Astrocyte (in vitro differentiated cells and primary cell): ENCODE measurements around the gene ECT2. TPM values are rescaled to one million over a fixed set of nuclear protein-coding genes. Genes with fewer than 3 reads are reported as not detected.
"Not testable (repeated sequence)": the region's sequence is repeated elsewhere in the genome, so short reads cannot be mapped to it uniquely, and the experiment has no call there.

Source experiments
- DNase-seq: peaks from one replicate; pipeline ENCODE4 v3.0.0-alpha.2; 2010; ENCODE audit warnings: low read depth
- FAIRE-seq: peaks from 2 replicates; lab custom pipeline; 2011; peaks lifted over from hg19 to GRCh38; lab: Jason Lieb, UNC
- H2AFZ ChIP-seq: 2 replicates; pipeline ENCODE4 v1.6.0; 2012; ENCODE audit warnings: low read depth, low read length, inconsistent platforms
- H3K27ac ChIP-seq: 2 replicates; pipeline ENCODE4 v1.5.1; 2011; ENCODE audit warnings: low read depth, low read length, inconsistent platforms
- H3K27me3 ChIP-seq: 2 replicates; pipeline ENCODE4 v1.6.0; 2011; ENCODE audit warnings: low read length, inconsistent platforms; ENCODE audit not compliant: insufficient read depth
- H3K36me3 ChIP-seq: 2 replicates; pipeline ENCODE4 v1.5.1; 2011; ENCODE audit warnings: low read length, inconsistent platforms; ENCODE audit not compliant: insufficient read depth
- H3K4me1 ChIP-seq: 2 replicates; pipeline ENCODE4 v1.5.1; 2011; ENCODE audit warnings: low read length, inconsistent platforms; ENCODE audit not compliant: insufficient read depth
- H3K4me2 ChIP-seq: 2 replicates; pipeline ENCODE4 v1.6.0; 2012; ENCODE audit warnings: low read length, inconsistent platforms
- H3K4me3 ChIP-seq: 2 replicates; pipeline ENCODE4 v1.5.1; 2011; ENCODE audit warnings: low read depth, mild to moderate bottlenecking, low read length, inconsistent platforms; ENCODE audit not compliant: insufficient read depth
- H3K79me2 ChIP-seq: 2 replicates; pipeline ENCODE4 v1.6.0; 2012; ENCODE audit warnings: mild to moderate bottlenecking, low read length, inconsistent platforms; ENCODE audit not compliant: insufficient read depth
- H3K9ac ChIP-seq: 2 replicates; pipeline ENCODE4 v1.6.0; 2012; ENCODE audit warnings: mild to moderate bottlenecking, low read length, inconsistent platforms
- H3K9me3 ChIP-seq: 2 replicates; pipeline ENCODE4 v1.5.1; 2012; ENCODE audit warnings: low read depth, mild to moderate bottlenecking, low read length, inconsistent platforms; ENCODE audit not compliant: insufficient read depth
- H4K20me1 ChIP-seq: 2 replicates; pipeline ENCODE4 v1.6.0; 2012; ENCODE audit warnings: low read length, inconsistent platforms; ENCODE audit not compliant: insufficient read depth
- H3K27ac Mint-ChIP-seq: one replicate; pipeline ENCODE4 v1.8.0; 2021; ENCODE audit warnings: mild to moderate bottlenecking, mixed read lengths; ENCODE audit not compliant: unreplicated experiment
- H3K27me3 Mint-ChIP-seq: one replicate; pipeline ENCODE4 v1.8.0; 2021; ENCODE audit warnings: low read depth, mixed read lengths; ENCODE audit not compliant: unreplicated experiment
- H3K36me3 Mint-ChIP-seq: one replicate; pipeline ENCODE4 v1.8.0; 2021; ENCODE audit warnings: low read depth, mixed read lengths; ENCODE audit not compliant: unreplicated experiment
- H3K4me1 Mint-ChIP-seq: one replicate; pipeline ENCODE4 v1.8.0; 2021; ENCODE audit warnings: low read depth, mixed read lengths; ENCODE audit not compliant: unreplicated experiment
- H3K4me3 Mint-ChIP-seq: one replicate; pipeline ENCODE4 v1.8.0; 2021; ENCODE audit warnings: mild to moderate bottlenecking, moderate library complexity, mixed read lengths; ENCODE audit not compliant: unreplicated experiment
- H3K9me3 Mint-ChIP-seq: one replicate; pipeline ENCODE4 v1.8.0; 2021; ENCODE audit warnings: mild to moderate bottlenecking, mixed read lengths; ENCODE audit not compliant: unreplicated experiment
- CTCF ChIP-seq: IDR thresholded peaks from 2 replicates; pipeline ENCODE4 v1.5.1; 2011; ENCODE audit warnings: low read depth, mild to moderate bottlenecking, inconsistent platforms, low read length, moderate library complexity; ENCODE audit not compliant: insufficient read depth
- EZH2 ChIP-seq: IDR thresholded peaks from 2 replicates; pipeline ENCODE4 v1.6.1; 2012; ENCODE audit warnings: mild to moderate bottlenecking, low read length, inconsistent platforms; ENCODE audit not compliant: insufficient read depth
- total RNA-seq: library from RNA; stranded (reverse); gene quantifications from 2 replicates; pipeline ENCODE4 v1.2.1, GENCODE V29; 2021

Gene ECT2
- total RNA-seq, 1 donor from 2014 or later: 16.4 TPM

GRCh38 chr3:172701751-172702150 is 48.8 kb upstream of the ECT2 start:
- Histone ChIP-seq H3K4me2 (no peak overlapping the region), H3K79me2 (peaks cover 94% of the 10 kb centered on the region)

GRCh38 chr3:172702256-172702655 is 48.3 kb upstream of the ECT2 start:
- Histone ChIP-seq H3K4me1 (no peaks in the 10 kb centered on the region), H4K20me1 (peaks cover 47% of the 10 kb centered on the region), H3K79me2 (peaks cover 94% of the 10 kb centered on the region), H3K27me3 (no peaks in the 10 kb centered on the region), H3K27ac (no peak overlapping the region), H3K4me2 (no peak overlapping the region), H3K9me3 (no peaks in the 10 kb centered on the region), H2AFZ (no peak overlapping the region), H3K4me3 (no peak overlapping the region), H3K36me3 (no peaks in the 10 kb centered on the region), H3K9ac (no peak overlapping the region)
- Mint-ChIP-seq H3K4me1 (no peaks in the 10 kb centered on the region), H3K27ac (no peak overlapping the region), H3K27me3 (no peaks in the 10 kb centered on the region), H3K9me3 (no peaks in the 10 kb centered on the region), H3K36me3 (no peaks in the 10 kb centered on the region), H3K4me3 (no peak overlapping the region)
- TF ChIP-seq EZH2 (no peak), CTCF (no peak)
- DNase-seq: no peak
- FAIRE-seq: no peak

More at GRCh38 chr3:172701751-172702150, 48.8 kb upstream of the ECT2 start:
- Histone ChIP-seq H3K9me3 (no peaks in the 10 kb centered on the region), H3K4me3 (no peak overlapping the region), H3K27me3 (no peaks in the 10 kb centered on the region), H3K27ac (no peak overlapping the region), H4K20me1 (peaks cover 47% of the 10 kb centered on the region), H3K4me1 (no peaks in the 10 kb centered on the region), H3K9ac (no peak overlapping the region), H2AFZ (no peak overlapping the region), H3K36me3 (no peaks in the 10 kb centered on the region)
- no peak for TF ChIP-seq EZH2
- TF ChIP-seq CTCF: no peak
- Mint-ChIP-seq H3K36me3 (no peaks in the 10 kb centered on the region), H3K4me3 (no peak overlapping the region), H3K4me1 (no peaks in the 10 kb centered on the region), H3K9me3 (no peaks in the 10 kb centered on the region), H3K27ac (no peak overlapping the region), H3K27me3 (no peaks in the 10 kb centered on the region)
- FAIRE-seq: no peak
- no peak for DNase-seq

GRCh38 chr3:172702731-172703130 is 47.8 kb upstream of the ECT2 start:
- DNase-seq, H3K27ac Mint-ChIP-seq, H3K27me3 Mint-ChIP-seq, H3K9me3 Mint-ChIP-seq, H3K9ac ChIP-seq, H3K4me3 Mint-ChIP-seq, H2AFZ ChIP-seq, H3K4me3 ChIP-seq, H3K36me3 ChIP-seq, H3K27me3 ChIP-seq, H3K4me2 ChIP-seq, H3K4me1 Mint-ChIP-seq, H3K4me1 ChIP-seq, FAIRE-seq, H3K36me3 Mint-ChIP-seq, H3K9me3 ChIP-seq, H3K27ac ChIP-seq: not testable (repeated sequence)
- Histone ChIP-seq H4K20me1 (peaks cover 47% of the 10 kb centered on the region), H3K79me2 (peaks cover 91% of the 10 kb centered on the region)
